ENCODE data around the gene BPGM.

GRCh38 chr7:134699021-134699818 lies 52.6 kb downstream of the BPGM start:
- TF ChIP-seq POLR2AphosphoS5 (IDR thresholded peaks at IDR 0.05) (no peak), POLR2A (IDR thresholded peaks at IDR 0.05) (no peak)
- TF ChIP-seq, protein P1, sequence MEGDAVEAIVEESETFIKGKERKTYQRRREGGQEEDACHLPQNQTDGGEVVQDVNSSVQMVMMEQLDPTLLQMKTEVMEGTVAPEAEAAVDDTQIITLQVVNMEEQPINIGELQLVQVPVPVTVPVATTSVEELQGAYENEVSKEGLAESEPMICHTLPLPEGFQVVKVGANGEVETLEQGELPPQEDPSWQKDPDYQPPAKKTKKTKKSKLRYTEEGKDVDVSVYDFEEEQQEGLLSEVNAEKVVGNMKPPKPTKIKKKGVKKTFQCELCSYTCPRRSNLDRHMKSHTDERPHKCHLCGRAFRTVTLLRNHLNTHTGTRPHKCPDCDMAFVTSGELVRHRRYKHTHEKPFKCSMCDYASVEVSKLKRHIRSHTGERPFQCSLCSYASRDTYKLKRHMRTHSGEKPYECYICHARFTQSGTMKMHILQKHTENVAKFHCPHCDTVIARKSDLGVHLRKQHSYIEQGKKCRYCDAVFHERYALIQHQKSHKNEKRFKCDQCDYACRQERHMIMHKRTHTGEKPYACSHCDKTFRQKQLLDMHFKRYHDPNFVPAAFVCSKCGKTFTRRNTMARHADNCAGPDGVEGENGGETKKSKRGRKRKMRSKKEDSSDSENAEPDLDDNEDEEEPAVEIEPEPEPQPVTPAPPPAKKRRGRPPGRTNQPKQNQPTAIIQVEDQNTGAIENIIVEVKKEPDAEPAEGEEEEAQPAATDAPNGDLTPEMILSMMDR (IDR thresholded peaks at IDR 0.05), result no peak
